NCI-H526 treated with DMSO at 0.1 percent for 48 hours (cell line): ENCODE data around the gene ATP5IF1.

ENCODE experiments used
- DNase-seq: peaks from one replicate; lab custom pipeline; 2025; lab: John Stamatoyannopoulos, UW

ATP5IF1 gene

GRCh38 chr1:28236656-28237322 is 865 bp downstream of the ATP5IF1 start:
- DNase-seq = no peak

- no peak for DNase-seq
Observed at GRCh38 chr1:28239004-28239403, 3.1 kb downstream of the ATP5IF1 start.

DNA sequence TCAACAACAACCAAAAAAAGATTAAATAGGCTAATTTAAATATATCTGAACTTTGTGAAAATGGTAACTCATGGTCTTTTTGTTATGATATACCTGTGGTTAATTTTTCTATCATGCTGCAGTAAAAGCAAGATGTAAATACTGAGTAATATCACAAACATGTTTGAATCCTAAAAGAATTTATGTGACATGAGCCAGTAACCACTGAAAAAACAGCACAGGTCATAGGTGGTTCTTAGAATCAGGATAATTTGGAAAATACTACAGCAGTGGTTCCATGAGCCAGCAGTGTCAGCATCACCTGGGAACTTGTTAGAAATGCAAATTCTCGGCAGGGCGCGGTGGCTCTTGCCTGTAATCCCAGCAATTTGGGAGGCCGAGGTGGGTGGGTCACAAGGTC is 4.1 kb downstream of the ATP5IF1 start:
- DNase-seq = no peak

DNA sequence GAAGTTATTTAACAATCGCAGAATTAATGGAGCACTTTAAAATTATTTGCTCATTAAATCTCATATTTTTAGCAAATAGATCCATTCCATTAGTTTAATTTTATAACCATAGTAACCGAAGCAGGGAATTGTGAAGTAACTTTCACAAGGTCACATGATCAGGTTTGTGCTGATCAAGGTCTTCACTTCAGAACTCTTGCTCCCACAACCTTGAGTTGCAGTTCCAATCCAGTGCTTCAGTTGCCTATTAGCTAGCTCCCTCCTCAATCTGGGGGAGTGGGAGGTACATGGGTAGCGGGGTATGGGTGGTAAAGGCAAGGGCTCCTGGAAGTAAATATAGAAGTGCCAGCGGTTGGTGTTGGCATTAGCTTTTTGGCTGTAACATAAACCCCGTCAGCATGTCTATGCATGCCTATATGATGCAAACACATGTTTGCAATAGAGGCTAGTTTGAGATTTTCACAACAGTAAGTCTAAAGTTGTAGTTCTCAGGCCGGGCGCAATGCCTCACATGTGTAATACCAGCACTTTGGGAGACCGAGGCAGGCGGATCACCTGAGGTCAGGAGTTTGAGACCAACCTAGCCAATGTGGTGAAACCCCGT is 5.8 kb downstream of the ATP5IF1 start:
- DNase-seq = no peak

- DNase-seq = no peak
Observed at GRCh38 chr1:28243685-28244311, 7.9 kb downstream of the ATP5IF1 start.

GRCh38 chr1:28244549-28245251 is 8.8 kb downstream of the ATP5IF1 start:
- DNase-seq = no peak

- peak; percentile 40 for DNase-seq
Observed at GRCh38 chr1:28246427-28246832, 10.5 kb downstream of the ATP5IF1 start.

GRCh38 chr1:28247612-28248272 is 11.8 kb downstream of the ATP5IF1 start:
- DNase-seq = no peak

- peak; percentile 65 for DNase-seq
Observed at GRCh38 chr1:28248273-28249012, 12.5 kb downstream of the ATP5IF1 start.

- DNase-seq = no peak
Observed at GRCh38 chr1:28249013-28249865, 13.3 kb downstream of the ATP5IF1 start.

- no peak for DNase-seq
Observed at GRCh38 chr1:28249866-28250295, 14.0 kb downstream of the ATP5IF1 start.

DNA sequence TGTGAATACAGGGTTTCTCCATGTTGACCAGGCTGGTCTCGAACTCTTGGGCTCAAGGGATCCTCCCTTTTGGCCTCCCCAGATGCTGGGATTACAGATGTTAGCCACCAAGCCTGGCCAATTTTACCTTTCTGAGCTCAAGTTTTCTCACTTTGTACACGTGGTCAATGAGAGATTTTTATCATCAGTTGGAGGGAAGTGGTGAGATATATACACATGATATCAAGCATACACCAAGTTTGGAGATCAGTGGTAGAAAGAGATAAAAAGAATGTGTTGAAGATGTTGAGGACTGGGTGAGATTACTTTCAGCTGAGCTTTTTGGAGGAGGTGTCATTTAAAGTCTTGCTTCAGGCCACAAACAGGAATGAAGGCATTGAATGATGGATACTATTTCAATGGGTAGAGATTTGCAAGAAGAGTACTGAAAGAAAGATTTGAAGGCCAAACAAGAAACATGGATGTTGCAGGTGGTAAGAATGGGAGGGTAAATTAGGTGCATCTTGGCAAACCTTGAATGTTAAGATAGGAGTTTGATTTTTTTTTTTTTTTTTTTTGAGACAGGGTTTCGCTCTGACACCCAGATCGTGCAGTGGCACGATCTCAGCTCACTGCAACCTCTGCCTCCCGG is 20.4 kb downstream of the ATP5IF1 start:
- DNase-seq = no peak

- no peak for DNase-seq
Observed at GRCh38 chr1:28257736-28258135, 21.8 kb downstream of the ATP5IF1 start.

DNA sequence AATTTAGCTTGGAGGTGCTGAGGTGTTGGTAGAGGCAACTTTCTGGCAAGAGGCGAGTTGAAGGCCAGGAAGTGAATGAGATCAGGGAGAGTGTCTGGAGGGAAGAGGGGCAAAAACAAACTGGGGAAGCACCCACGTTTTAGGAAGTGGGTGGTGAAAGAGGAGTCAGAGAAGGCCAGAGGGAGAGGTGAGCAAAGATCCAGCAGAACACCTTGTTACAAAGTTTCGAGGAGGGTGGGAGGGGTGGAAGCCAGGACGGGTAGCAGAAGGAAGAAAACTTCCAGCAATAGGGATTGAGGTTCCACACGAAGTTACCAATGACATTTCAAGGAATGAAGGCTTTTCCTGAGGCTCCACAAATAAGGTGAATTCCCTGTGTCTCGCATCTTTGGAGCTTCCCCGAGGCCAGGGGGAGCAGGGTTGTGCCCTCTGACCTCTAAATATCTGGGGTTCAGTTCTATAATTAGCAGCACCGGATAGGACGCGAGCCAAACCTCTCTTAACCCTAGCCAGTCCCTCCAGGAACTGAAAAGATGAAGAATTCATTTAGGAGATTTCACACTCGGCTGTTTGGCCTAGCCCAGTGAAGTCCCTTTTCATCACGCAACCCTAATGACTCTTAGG is 22.8 kb downstream of the ATP5IF1 start:
- DNase-seq = no peak

DNA sequence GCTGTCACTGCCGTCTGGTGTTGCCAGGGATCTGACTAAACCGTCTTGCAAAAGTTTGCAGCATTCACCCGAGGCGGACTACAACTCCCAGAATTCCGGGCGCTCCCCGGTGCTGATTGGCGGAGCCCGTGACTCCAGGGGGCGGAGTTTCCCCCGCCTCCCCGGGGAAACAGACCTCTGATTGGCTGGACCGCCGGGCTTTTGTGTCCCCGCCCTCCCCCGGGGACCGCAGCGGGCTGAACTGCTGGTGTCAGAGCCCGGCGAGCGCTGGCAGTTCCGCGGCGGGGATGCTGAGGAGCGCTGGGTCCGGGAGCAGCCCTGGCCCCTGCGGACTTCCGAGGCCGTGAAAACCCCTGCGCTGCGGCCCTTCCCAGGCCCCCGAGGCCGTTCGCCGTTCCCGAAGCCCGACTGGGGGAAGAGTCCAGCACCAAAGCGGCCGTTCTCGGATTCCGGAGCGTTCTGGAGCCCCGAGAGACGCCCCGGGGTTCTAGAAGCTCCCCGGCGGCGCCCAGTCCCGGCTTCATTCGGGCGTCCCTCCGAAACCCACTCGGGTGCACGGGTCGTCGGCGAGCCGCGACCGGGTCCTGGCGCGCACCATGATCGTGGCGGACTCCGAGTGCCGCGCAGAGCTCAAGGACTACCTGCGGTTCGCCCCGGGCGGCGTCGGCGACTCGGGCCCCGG is 23.5 kb downstream of the ATP5IF1 start, which contains the start of gene SESN2:
Gene SESN2 (plus strand): TSS at position 267 of the 682 bp plus-strand sequence. CDS start 330 bp downstream, at position 597.
- peak; percentile 92 for DNase-seq

GRCh38 chr1:28259934-28260802 is 24.2 kb downstream of the ATP5IF1 start:
- DNase-seq = no peak

GRCh38 chr1:28260803-28261174 is 24.9 kb downstream of the ATP5IF1 start:
- DNase-seq = no peak

DNA sequence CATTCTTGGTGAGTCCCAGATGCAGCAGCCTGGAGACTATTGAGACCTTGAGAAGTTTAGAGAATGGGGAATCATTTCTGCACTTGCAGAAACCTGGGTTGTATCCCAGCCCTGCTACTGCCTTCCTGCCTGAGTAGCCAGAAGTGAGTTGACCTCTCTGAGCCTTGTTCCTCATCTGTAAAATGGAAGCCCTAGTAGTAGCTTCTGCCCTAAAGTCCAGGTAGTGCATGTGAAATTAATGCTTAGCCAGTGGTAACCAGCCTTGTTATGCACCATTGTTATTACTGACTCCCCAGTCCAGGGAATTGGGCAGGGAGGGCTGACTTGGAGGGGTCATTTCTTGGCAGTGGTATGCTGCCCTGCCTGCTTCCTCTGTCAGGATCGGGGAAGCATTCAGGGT is 29.0 kb downstream of the ATP5IF1 start:
- DNase-seq = no peak
